ENCODE results near the gene SLC40A1.

The SLC40A1 gene

DNA sequence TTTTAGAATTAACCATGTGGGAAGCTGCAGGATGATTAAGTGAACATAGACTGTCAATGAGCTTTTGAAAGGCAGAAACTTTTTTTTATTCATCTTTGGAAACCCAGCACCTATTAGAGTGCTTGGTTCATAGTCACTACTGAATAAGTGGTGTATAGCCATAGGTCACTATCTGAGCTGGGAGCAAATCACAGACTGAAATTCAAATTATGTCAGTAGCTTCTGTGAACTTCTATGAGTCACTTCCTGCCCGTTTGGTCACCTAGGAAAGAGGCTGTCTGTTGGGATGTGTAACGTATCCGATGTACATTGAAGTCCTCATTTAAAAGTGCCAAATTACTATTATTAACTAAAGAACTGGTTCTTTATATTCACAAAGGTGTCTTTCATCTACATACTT lies 20.5 kb upstream of the SLC40A1 start:
- in situ Hi-C loops (cut with MboI; ENCODE audit: low sequenced_read_pairs) = no loop called here

DNA sequence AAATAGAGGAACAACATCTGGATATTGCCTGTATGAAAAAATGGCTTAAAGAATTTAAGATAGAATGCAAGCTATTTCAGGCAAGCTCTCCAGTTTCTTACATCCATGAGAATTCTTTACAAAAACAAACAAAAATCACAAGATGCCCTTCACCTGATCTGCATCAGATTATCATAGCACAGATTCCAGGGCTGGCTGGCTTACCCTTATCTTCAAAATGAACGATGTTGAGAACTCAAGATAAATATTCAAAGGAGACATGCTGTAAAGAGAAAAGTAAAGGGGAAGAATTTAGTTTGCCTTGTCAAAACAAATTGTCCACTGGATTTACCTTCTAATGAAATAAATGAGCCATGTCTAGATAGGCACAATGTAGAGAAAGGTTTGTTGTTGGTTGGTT lies 18.7 kb upstream of the SLC40A1 start:
- in situ Hi-C loops (cut with MboI; ENCODE audit: low sequenced_read_pairs) = no loop called here

DNA sequence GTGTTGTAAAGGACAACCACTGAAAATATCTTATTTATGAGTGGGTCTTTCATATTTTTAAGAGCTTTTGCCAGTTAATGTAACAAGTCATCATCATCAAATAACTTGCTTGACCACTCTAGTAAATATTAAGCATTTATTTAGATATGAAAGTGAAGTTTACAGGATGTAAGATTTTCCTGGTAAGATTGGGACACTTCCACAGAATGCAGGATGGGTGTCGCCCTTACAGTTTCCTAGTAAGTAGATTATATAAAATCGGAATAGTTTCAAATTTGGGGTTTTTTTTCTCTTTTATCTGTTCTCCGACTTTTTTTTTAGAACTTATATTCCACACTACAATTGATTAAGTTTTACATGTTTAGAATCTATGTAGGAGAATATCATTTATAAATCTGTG lies 14.8 kb upstream of the SLC40A1 start:
- in situ Hi-C loops (cut with MboI; ENCODE audit: low sequenced_read_pairs) = no loop called here

DNA sequence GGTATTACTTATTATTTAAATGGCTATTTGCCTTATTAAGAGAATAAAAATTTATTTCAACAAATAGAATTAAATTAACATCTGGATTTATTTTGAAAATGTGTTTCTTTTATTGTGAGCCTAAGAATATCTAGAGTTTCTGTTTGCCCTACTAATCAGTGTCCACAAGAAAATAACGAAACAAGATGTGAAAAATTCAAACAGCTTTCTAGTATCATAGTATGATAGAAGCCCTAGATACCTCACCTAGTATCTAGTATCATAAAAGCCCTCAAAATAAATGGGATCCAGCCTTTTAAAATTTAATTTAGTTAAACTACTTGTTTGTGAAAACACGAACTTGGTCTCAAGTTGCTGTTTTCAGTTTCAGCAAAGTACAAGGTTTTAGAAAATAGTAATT lies 13.7 kb upstream of the SLC40A1 start:
- in situ Hi-C loops (cut with MboI; ENCODE audit: low sequenced_read_pairs) = no loop called here

DNA sequence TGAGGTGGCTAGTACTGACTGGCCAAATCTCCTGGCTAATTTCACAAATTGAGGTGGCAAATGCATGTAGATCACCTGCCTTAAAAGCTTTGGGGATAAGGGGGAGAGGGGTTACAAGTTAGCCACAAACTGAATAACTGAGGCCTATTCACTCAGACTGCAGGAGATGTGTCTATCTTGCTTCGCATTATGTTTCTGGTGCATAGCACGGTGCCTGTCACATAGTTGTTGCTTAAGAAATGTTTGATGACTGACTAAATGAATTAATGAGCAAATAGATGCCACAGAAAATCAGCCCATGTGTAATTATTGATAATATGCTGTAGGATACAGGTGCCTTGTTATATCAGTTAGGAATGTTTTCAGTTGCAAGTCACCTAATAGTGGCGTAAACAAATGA lies 12.5 kb upstream of the SLC40A1 start:
- in situ Hi-C loops (cut with MboI; ENCODE audit: low sequenced_read_pairs) = no loop called here

DNA sequence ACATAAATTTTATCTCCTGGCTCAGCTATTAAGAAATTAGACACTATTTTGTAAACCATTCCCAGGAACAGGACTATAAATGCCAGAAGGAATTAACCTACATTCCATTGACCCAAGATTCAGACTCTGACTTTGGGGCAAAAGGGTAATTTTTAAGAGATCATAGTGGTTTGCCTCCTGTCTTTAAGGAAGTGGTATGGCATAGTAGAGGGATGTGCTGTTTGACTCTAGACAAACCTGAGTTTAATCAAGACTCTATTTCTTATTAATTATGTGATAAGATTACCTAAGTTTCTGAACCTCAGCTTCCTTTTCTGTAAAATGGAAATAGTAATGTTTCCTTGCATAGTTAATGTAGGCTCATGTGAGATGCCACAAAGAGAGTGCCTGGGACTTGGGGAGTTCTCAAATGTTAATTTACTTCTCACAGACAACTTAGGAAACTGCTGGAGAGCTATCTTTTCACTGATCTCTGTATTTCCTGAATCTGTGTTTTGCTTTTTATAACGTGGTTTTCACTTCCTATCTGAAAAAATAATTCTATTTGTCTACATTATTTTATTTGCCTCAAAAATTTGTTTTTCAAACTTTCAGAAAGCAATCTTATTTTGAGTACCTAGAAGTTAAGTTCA lies 11.9 kb upstream of the SLC40A1 start:
- in situ Hi-C loops (cut with MboI; ENCODE audit: low sequenced_read_pairs) = no loop called here

DNA sequence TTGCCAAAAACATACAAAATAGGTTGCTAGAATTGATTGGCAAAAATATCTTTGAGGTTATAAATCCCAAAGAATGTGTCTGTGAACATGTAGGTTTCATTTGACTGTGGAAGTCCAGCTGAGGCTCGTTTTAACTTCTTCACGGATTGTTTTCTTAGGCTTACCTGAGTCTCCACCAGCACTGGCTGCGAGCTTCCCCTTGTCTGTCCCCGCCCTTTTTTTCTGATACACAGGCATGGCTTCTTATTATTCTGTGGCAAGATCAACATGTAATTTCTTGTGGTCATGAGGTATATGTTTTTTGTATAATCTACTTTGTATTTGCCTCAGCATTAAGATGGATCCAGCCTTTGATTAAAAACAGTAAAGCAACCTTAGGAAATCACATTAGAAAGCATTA lies 7.2 kb upstream of the SLC40A1 start:
- in situ Hi-C loops (cut with MboI; ENCODE audit: low sequenced_read_pairs) = no loop called here

DNA sequence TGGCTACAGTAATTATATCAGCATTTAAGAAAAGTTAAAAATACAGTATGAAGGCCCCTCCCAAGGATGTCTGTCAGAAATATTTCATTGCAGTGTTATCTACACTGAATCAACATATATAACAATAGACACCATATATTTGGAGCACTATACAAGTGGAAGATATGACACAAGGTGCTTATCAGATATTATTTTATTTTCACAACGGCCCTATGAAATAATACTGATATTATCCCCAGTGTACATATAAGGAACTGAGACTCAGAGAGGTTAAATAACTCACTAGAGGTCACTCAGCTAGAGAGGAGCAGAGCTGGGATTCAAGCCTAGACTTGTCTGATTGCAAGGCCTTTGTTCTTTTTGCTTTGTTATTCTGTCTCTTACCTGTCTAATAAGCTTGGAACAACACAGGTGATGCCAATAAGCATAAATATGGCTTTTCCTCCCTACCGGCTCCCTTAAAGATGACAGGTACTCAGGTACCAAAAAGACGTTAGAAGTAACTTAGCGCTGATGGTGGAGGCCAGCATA lies 4.7 kb upstream of the SLC40A1 start:
- in situ Hi-C loops (cut with MboI; ENCODE audit: low sequenced_read_pairs) = no loop called here

DNA sequence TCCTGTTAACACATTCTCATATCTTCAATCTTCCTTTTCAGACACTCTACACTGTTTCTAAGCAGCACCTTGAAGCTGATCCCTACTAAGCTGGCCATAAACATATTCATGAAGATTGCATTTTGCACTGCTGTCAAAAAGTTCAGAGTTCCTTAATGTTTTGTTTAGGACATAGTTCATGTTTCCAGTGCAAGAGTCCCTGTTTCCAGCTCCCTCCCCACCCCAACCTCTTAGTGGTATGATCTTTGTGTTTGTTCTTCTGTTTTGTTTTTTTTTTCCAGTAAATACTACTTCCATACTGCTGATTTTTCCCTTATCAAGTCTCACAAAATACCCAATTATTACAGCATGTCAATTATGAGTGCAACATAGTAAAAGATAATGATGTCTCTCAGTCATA lies 4.1 kb upstream of the SLC40A1 start:
- in situ Hi-C loops (cut with MboI; ENCODE audit: low sequenced_read_pairs) = no loop called here

DNA sequence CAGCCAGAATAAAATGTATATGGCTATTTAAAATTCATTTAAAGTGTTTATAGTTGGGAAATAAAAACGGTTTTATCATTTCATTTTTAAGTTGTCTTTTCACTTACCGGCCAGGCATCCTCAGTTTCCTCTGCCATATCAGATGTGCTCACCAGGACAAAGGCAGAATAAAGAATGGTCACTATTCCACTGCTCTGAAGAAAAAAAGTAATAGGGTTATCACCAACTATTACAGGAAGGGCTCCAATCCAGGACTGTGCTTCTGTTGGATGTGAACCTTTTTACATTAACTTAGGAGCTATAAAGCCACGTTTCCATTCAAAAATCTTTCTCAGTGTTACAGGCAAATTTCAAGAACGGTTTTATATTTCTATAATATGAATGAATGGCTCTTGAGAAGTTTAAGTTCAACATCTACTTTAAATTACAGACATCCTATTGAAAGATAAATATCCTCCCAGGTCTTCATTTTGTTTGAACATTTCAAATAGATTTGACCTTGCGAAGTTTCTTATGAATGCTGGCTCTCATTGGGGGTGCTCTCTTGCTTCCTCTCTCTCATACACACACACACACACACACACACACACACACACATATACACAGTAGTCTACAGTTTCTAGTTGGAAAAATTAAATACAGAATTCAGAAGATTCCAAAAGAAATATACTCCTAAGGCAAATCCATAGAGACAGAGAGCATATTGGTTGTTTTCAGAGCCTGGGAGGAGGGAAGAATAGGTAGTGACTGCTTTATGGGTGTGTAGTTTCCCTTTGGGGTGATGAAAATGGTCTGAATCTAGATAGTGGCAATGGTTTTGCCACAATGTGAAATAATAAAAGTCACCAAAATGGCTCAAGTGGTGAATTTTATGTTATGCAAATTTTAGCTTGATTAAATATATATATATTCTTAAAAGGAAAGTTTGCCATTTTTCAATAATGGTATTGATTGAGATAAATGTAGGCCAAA lies 2.9 kb upstream of the SLC40A1 start:
- in situ Hi-C loops (cut with MboI; ENCODE audit: low sequenced_read_pairs) = no loop called here

DNA sequence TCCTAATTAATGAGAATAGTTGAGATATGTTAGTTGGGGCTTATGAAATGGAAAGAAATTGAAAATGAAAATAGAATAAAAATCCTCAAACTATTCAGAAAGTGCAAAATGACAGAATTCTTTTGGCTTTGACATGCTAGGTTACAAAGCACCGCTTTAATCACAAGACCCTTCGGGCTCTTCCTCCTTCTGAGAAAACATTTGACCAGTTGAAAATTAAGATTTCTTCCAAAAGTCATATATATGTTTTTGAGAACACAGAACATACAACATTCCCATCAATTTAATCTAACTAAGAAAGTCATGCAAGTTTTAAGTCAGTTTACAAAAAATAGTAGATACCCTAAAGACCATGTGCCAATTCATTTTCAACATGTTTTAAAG lies 2.2 kb upstream of the SLC40A1 start:
- in situ Hi-C loops (cut with MboI; ENCODE audit: low sequenced_read_pairs) = no loop called here

DNA sequence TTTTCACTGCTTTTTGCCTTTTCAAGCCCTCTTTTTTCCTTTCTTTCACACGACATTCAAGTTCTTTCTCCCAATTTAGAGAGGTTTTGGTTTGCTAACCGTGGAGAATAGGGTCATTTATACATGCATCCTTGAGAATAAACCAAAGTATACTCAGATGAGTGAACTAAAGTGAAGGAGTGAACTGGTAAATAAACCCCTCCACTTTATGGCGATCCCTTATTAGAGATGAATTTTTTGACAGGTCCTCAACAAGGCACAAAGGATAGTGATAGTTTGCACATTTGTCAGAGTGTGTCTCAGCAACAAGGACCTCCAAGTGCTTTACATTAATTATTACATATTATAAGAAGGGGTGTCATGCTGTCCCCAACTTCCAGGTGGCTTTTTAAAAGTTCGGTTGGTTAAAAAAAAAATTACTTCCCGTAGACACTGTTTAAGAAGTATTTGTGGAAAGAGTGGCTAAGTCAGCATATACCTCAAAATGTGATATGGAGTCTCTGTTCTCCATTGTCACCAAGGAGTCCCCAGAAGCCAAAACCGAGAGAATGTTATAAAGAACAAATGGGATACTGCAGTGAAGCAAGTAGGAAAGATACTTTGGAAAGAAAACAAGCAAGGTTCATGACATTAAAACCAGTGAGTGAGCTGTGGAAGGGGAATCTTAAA lies 1.7 kb upstream of the SLC40A1 start:
- in situ Hi-C loops (cut with MboI; ENCODE audit: low sequenced_read_pairs) = no loop called here

DNA sequence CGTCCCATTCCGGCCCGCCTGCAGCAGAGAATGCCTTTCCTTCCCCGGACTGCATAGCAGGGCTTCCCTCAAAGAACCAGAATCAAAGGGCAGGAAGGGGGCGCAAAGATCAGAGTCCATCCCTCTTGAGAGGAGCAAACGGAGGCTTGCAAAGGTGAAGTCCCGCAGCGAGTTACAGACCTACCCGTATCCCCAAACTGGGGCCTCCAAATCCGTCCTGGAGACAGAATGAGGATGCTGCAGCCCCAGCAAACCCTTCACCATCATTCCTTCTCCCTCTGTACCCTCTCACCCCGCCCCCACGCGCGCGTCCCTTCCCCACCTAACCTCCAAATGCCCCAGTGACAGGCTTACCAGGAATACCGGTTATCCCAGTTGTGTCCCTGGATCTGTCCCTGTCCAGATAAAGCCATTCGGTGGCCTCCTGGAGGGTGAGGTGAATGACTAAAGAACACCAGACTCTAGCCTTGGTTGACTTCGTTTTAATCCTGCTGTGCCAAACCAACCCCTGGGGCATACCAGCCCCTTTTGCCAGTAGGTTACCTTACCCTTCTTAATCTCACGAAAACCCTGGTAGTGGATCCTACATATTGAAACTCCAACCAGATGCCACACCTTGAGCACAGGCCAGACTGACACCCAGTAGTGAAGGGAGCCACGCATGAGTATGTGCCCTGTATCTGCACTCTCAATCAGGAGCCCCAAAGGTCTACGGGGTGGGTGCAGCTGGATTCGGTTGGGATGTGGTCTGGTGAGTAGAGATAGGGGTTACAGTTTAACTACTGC lies 961 bp upstream of the SLC40A1 start:
- in situ Hi-C loops (cut with MboI; ENCODE audit: low sequenced_read_pairs) = no loop called here

DNA sequence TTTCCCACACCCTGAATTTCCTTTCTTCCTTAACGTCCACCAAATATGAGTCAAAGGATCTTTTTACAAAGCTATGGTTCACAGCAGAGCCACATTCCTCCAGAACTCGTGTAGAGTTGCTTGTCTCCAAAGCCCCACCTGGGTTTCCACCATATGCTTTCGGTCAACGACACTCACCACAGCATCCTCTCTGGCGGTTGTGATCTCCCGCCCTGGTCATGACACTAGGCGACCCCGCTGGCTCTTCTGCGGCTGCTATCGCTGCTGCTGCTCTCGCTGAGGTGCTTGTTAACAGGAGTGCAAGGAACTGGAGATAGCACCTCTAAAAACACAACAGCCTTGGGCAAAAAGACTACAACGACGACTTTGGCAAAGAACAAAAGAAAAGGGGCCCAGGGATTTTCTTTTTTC lies 340 bp downstream of the SLC40A1 start:
- in situ Hi-C loops (cut with MboI; ENCODE audit: low sequenced_read_pairs) = no loop called here

DNA sequence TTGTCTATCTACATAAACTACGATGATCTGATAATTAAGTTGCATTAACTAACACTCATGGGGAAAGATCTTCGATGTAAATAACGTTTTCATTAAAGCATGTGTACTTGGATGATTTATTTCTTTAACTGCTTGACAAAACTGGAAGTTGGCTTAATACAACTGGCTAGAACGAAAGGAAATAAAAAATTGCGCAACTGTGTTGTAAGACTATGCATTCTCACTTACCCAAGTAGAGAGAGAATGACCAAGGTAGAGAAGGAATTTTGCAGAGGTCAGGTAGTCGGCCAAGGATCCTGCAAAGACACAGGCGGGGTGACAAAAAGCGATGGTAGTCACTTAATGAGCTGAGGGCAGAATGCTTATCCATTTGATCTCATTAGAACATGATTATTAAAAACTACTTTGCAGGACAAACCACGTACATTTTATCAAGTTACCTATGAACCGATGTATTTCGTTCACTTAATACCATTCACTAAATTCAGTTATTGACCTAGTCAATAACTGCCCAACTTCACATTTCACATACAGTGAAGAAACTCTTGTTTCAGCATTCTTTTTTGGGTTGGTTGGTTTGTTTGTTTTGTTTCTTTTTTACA lies 900 bp downstream of the SLC40A1 start:
- in situ Hi-C loops (cut with MboI; ENCODE audit: low sequenced_read_pairs) = no loop called here

DNA sequence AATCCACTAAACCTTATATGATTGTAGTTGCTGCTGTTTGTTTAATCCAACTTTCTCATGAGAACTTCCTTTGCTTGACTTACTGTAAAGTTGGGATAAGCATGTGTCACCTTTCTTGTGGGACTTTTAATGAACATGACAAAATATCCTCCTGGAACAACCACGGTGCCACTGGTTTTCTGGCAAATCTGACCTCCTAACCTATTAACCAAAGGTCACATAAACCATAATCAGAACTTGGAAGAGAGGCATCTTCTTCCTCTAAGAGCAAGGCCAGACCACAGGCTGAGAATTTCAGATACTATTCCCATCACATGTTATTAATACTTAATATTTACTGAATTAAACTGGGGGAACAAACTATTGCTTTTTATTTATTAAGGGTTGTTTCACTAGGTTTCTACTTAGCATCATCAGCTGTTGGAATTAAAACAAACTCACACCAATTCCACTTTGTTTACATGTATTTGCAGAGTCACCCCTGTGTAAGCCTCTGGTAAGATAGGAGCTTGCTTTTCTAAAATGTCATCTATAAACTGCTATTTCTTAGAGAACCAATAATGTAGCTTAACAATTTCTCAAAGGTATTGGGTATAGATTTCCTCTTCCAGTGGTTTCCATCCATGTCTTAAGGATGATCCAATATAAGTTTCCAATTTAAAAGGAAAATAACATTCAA lies 2.2 kb downstream of the SLC40A1 start:
- in situ Hi-C loops (cut with MboI; ENCODE audit: low sequenced_read_pairs) = no loop called here

DNA sequence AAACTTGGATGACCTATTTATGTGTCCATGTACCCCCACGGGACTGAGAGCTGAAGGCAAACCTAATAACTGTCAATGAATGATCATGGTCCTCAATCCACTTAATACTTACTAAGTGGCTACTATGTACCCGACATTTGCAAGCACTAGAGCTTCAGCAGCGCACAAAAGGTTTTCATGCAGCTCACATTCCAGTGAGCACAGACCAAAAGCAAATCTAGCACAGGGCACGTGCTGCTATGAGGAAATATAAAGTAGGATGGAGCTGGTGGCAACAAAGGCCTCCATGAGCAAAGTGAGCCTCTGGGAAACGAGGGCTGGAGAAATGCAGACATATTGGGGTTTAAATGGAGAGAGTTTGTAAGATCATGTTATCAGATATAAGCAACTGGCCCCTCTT lies 3.5 kb downstream of the SLC40A1 start:
- in situ Hi-C loops (cut with MboI; ENCODE audit: low sequenced_read_pairs) = no loop called here

DNA sequence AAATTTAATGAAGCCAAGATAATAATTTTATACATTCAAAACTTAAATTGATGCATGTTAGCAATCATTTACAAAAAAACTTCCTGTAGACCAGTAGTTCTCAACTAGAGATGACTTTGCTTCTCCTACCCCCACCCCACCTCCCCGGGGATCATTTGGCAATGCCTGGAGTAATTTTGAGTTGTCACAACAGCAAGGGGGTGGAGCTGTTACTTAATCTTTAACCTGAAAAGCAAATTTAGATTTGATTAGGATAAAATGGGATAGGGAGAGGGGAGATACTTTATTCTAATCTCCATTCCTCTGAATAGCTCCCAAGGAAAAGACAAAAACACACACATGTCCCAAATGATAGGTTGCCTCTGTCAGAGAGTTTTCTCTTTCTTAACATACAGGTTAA lies 4.2 kb downstream of the SLC40A1 start:
- in situ Hi-C loops (cut with MboI; ENCODE audit: low sequenced_read_pairs) = no loop called here

DNA sequence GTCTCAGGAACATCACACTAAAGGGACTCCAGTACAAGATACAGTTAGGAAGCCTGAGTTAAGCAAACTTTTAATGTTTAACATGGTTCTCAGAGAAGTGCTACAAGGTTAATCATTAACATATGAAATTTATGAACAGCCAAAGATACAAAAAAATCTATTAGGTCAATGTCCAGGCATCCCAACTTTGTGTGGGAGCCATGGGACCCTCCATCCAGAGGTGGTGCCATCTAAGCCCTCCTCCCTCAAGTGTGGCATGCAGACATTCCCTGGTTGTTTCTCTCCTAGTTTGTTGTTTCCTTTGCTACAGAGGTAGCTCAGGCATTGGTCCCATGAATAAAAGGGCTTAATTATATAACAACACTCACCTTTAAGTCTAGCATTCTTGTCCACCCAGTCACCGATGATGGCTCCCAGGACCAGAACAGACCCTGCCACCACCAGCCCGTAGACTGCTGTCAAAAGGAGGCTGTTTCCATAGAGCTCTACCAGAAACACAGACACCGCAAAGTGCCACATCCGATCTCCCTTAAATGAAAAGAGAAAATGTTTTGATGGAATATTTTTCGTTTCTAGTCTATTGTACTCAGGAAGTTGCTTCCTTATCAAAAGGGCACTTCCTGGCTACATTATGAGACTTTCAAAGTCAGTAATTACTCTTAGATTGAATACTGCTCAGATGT lies 5.7 kb downstream of the SLC40A1 start:
- in situ Hi-C loops (cut with MboI; ENCODE audit: low sequenced_read_pairs) = no loop called here

Data from HL-60/S4 (cell line).